ENCODE results near the gene ZNF714.

Gene ZNF714

DNA sequence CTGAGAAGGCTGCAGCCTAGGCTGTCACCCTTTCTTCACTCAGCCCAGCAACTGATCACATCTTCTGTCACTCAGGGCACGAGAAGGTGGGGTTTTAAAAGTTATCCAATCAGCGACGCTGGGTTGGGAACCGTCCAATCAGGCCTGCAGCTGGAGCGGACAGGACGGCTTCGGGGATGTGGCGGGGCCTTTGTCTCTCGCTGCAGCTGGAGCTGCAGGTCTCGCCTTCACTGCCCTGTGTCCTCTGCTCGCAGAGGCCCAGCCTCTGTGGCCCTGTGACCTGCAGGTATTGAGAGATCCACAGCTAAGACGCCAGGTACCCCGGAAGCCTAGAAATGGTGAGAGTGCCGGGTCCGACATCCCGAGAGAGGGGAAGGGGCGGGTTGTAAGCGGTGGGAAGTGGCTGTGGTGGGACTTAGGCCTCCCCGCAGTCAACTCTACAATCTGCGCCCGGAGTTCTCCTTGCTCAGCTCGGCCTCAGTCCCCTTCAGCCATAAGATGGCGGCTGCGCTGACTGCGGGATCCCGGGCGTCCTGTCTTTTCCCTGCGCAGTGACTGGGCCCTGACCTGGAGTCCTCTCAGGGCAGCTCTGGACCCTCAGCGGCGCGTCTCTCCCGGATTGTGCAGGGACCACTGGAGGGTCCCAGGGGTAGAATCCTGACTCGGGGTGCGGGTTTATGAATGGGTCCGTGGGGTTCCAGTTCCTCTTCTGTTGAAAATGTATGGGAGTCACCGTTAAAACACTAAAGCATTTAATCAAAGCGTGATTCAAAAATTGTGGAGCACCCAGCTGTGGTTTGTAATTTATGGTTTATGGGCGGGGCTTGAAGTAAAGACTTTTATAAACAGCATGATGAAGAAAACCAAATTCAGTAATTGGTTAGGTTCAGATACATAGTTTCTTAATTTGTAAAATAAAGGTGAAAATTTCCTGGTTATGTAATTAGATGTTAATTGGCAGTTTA is at the start of gene ZNF714:
TSS of gene ZNF714 (plus strand) at position 193 of the 965 bp plus-strand sequence. CDS start 16,066 bp downstream, outside the sequence.
- POLR2A ChIA-PET: interaction anchor here (0.5 to 1.0 kb wide), 3 partner anchors 25 to 60 kb away, joined by 3 to 6 read pairs (median 4); partner anchors contain the start of gene ZNF431

DNA sequence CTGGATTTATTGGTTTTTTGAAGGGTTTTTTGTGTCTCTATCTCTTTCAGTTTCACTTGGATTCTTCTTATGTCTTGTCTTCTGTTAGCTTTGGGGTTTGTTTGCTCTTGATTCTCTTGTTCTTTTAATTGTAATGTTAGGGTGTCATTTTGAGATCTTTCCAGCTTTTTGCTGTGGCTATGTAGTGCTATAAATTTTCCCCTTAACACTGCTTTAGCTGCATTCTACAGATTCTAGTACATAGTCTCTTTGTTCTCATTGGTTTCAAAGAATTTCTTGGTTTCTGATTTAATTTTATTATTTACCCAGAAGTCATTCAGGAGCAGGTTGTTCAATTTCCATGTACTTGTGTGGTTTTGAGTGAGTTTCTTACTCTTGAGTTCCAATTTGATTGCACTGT is 37.0 kb upstream of the ZNF714 start:
- DNase-seq (ENCODE audit: low read depth, low spot score): no peak

More for the DNA sequence above, at the start of gene ZNF714:
- peak within 1 kb of the TSS; percentile 84 for H3K4me3 ChIP-seq (ENCODE audit: low read depth, low read length)
- peak; percentile 65 for DNase-seq (ENCODE audit: low read depth, low spot score)
- CTCF ChIA-PET: no interaction called here
- TF ChIP-seq, protein P1, sequence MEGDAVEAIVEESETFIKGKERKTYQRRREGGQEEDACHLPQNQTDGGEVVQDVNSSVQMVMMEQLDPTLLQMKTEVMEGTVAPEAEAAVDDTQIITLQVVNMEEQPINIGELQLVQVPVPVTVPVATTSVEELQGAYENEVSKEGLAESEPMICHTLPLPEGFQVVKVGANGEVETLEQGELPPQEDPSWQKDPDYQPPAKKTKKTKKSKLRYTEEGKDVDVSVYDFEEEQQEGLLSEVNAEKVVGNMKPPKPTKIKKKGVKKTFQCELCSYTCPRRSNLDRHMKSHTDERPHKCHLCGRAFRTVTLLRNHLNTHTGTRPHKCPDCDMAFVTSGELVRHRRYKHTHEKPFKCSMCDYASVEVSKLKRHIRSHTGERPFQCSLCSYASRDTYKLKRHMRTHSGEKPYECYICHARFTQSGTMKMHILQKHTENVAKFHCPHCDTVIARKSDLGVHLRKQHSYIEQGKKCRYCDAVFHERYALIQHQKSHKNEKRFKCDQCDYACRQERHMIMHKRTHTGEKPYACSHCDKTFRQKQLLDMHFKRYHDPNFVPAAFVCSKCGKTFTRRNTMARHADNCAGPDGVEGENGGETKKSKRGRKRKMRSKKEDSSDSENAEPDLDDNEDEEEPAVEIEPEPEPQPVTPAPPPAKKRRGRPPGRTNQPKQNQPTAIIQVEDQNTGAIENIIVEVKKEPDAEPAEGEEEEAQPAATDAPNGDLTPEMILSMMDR (IDR thresholded peaks at IDR 0.05; ENCODE audit: insufficient read depth, low read length, missing control alignments): no peak

DNA sequence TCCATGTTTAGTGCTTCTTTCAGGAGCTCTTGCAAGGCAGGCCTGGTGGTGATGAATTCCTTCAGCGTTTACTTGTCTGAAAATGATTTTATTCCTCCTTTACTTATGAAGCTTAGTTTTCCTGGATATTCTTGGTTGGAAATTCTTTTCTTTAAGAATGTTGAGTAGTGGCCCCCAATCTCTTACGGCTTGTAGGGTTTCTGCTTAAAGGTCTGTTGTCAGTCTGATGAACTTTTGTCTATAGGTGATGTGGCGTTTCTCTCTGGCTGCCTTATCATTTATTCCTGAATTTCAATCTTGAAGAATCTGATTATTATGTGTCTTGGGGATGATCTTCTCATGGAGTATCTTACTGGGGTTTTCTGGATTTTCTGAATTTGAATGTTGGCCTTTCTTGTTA is 35.5 kb upstream of the ZNF714 start:
- DNase-seq (ENCODE audit: low read depth, low spot score): no peak
- ChIA-PET CTCF (no interaction called here), POLR2A (no interaction called here)
- H3K4me3 ChIP-seq (ENCODE audit: low read depth, low read length): no peak overlapping the region
- TF ChIP-seq, protein P1 (IDR thresholded peaks at IDR 0.05; ENCODE audit: insufficient read depth, low read length, missing control alignments): no peak

More for the DNA sequence above, 37.0 kb upstream of the ZNF714 start:
- TF ChIP-seq, protein P1 (IDR thresholded peaks at IDR 0.05; ENCODE audit: insufficient read depth, low read length, missing control alignments): no peak
- ChIA-PET CTCF (no interaction called here), POLR2A (no interaction called here)
- no peak overlapping the region for H3K4me3 ChIP-seq (ENCODE audit: low read depth, low read length)

DNA sequence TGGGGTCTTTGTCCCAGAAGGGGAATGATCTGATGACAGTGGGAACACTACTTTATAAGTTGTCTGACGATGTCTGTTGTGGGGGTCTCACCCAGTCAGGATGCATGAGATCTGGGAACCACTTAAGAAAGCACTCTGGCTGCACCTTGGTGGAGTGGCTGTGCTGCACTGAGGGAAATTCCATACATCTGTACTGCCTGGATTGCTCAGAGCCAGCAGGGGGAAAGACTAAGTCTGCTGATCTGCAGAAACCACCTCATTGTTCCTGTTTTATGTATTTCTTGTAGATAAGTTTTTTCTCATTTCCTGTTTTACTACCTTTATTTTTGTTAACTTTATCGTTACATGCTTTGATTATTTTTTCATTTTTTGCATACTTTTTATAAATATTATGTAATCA is 34.3 kb upstream of the ZNF714 start:
- H3K4me3 ChIP-seq (ENCODE audit: low read depth, low read length): no peak overlapping the region
- POLR2A ChIA-PET: no interaction called here
- DNase-seq (ENCODE audit: low read depth, low spot score): no peak
- CTCF ChIA-PET: no interaction called here
- TF ChIP-seq, protein P1 (IDR thresholded peaks at IDR 0.05; ENCODE audit: insufficient read depth, low read length, missing control alignments): no peak

DNA sequence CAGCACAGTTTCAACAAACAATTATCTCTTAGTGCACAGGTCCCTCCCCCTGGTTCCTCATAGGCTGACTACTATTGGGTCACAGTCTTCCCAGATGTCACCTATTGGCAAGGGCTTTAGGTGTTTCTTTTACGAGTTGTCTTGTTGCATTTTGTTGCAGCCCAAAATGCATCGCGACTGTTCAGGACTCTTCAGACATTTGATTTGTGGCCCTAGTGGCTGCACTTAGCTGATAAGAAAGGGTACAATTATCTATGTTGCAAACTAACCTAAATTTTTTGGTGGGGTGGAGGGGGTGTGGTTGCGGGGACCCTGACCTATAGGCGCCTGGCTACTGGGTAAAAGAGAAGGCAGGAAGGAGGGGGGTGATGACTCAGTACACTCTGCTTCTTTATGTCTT is 29.1 kb upstream of the ZNF714 start:
- DNase-seq (ENCODE audit: low read depth, low spot score): no peak
- CTCF ChIA-PET: no interaction called here
- TF ChIP-seq, protein P1 (IDR thresholded peaks at IDR 0.05; ENCODE audit: insufficient read depth, low read length, missing control alignments): no peak
- no peak overlapping the region for H3K4me3 ChIP-seq (ENCODE audit: low read depth, low read length)
- POLR2A ChIA-PET: no interaction called here

DNA sequence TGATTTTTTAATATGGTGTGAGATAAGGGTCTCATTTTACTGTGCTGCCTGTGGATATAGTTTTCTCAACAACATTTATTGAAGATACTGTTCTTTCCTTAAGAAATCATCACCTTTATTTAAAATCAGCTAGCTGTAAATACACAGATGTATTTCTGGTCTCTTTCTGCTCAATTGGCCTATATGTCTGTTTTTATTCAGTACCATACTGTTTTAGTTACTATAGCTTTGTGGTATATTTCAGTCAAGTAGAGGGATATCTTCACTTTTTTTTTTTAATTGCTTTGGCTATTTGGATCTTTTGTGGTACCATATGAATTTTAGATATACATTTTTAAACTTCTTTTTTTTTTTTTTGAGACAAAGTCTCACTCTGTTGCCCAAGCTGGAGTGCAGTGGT is 16.7 kb upstream of the ZNF714 start:
- H3K4me3 ChIP-seq (ENCODE audit: low read depth, low read length): no peak overlapping the region
- ChIA-PET POLR2A (no interaction called here), CTCF (no interaction called here)
- TF ChIP-seq, protein P1 (IDR thresholded peaks at IDR 0.05; ENCODE audit: insufficient read depth, low read length, missing control alignments): no peak
- DNase-seq (ENCODE audit: low read depth, low spot score): no peak
